Astrocyte (in vitro differentiated cells and primary cell): ENCODE measurements around the gene SFTPD. TPM values are rescaled to one million over a fixed set of nuclear protein-coding genes. Genes with fewer than 3 reads are reported as not detected.

Source experiments
- DNase-seq: peaks from one replicate; pipeline ENCODE4 v3.0.0-alpha.2; 2010; ENCODE audit warnings: low read depth
- FAIRE-seq: peaks from 2 replicates; lab custom pipeline; 2011; peaks lifted over from hg19 to GRCh38; lab: Jason Lieb, UNC
- H2AFZ ChIP-seq: 2 replicates; pipeline ENCODE4 v1.6.0; 2012; ENCODE audit warnings: low read depth, low read length, inconsistent platforms
- H3K27ac ChIP-seq: 2 replicates; pipeline ENCODE4 v1.5.1; 2011; ENCODE audit warnings: low read depth, low read length, inconsistent platforms
- H3K27me3 ChIP-seq: 2 replicates; pipeline ENCODE4 v1.6.0; 2011; ENCODE audit warnings: low read length, inconsistent platforms; ENCODE audit not compliant: insufficient read depth
- H3K36me3 ChIP-seq: 2 replicates; pipeline ENCODE4 v1.5.1; 2011; ENCODE audit warnings: low read length, inconsistent platforms; ENCODE audit not compliant: insufficient read depth
- H3K4me1 ChIP-seq: 2 replicates; pipeline ENCODE4 v1.5.1; 2011; ENCODE audit warnings: low read length, inconsistent platforms; ENCODE audit not compliant: insufficient read depth
- H3K4me2 ChIP-seq: 2 replicates; pipeline ENCODE4 v1.6.0; 2012; ENCODE audit warnings: low read length, inconsistent platforms
- H3K4me3 ChIP-seq: 2 replicates; pipeline ENCODE4 v1.5.1; 2011; ENCODE audit warnings: low read depth, mild to moderate bottlenecking, low read length, inconsistent platforms; ENCODE audit not compliant: insufficient read depth
- H3K79me2 ChIP-seq: 2 replicates; pipeline ENCODE4 v1.6.0; 2012; ENCODE audit warnings: mild to moderate bottlenecking, low read length, inconsistent platforms; ENCODE audit not compliant: insufficient read depth
- H3K9ac ChIP-seq: 2 replicates; pipeline ENCODE4 v1.6.0; 2012; ENCODE audit warnings: mild to moderate bottlenecking, low read length, inconsistent platforms
- H3K9me3 ChIP-seq: 2 replicates; pipeline ENCODE4 v1.5.1; 2012; ENCODE audit warnings: low read depth, mild to moderate bottlenecking, low read length, inconsistent platforms; ENCODE audit not compliant: insufficient read depth
- H4K20me1 ChIP-seq: 2 replicates; pipeline ENCODE4 v1.6.0; 2012; ENCODE audit warnings: low read length, inconsistent platforms; ENCODE audit not compliant: insufficient read depth
- H3K27ac Mint-ChIP-seq: one replicate; pipeline ENCODE4 v1.8.0; 2021; ENCODE audit warnings: mild to moderate bottlenecking, mixed read lengths; ENCODE audit not compliant: unreplicated experiment
- H3K27me3 Mint-ChIP-seq: one replicate; pipeline ENCODE4 v1.8.0; 2021; ENCODE audit warnings: low read depth, mixed read lengths; ENCODE audit not compliant: unreplicated experiment
- H3K36me3 Mint-ChIP-seq: one replicate; pipeline ENCODE4 v1.8.0; 2021; ENCODE audit warnings: low read depth, mixed read lengths; ENCODE audit not compliant: unreplicated experiment
- H3K4me1 Mint-ChIP-seq: one replicate; pipeline ENCODE4 v1.8.0; 2021; ENCODE audit warnings: low read depth, mixed read lengths; ENCODE audit not compliant: unreplicated experiment
- H3K4me3 Mint-ChIP-seq: one replicate; pipeline ENCODE4 v1.8.0; 2021; ENCODE audit warnings: mild to moderate bottlenecking, moderate library complexity, mixed read lengths; ENCODE audit not compliant: unreplicated experiment
- H3K9me3 Mint-ChIP-seq: one replicate; pipeline ENCODE4 v1.8.0; 2021; ENCODE audit warnings: mild to moderate bottlenecking, mixed read lengths; ENCODE audit not compliant: unreplicated experiment
- EZH2 ChIP-seq: IDR thresholded peaks from 2 replicates; pipeline ENCODE4 v1.6.1; 2012; ENCODE audit warnings: mild to moderate bottlenecking, low read length, inconsistent platforms; ENCODE audit not compliant: insufficient read depth
- total RNA-seq: library from RNA; stranded (reverse); gene quantifications from 2 replicates; pipeline ENCODE4 v1.2.1, GENCODE V29; 2021
- TF ChIP-seq, protein P1 (sequence below): IDR thresholded peaks from 2 replicates; pipeline ENCODE4 v1.5.1; 2011; ENCODE audit warnings: low read depth, mild to moderate bottlenecking, inconsistent platforms, low read length, moderate library complexity; ENCODE audit not compliant: insufficient read depth

The SFTPD gene
- total RNA-seq, 1 donor from 2014 or later, result 0.27 TPM

DNA sequence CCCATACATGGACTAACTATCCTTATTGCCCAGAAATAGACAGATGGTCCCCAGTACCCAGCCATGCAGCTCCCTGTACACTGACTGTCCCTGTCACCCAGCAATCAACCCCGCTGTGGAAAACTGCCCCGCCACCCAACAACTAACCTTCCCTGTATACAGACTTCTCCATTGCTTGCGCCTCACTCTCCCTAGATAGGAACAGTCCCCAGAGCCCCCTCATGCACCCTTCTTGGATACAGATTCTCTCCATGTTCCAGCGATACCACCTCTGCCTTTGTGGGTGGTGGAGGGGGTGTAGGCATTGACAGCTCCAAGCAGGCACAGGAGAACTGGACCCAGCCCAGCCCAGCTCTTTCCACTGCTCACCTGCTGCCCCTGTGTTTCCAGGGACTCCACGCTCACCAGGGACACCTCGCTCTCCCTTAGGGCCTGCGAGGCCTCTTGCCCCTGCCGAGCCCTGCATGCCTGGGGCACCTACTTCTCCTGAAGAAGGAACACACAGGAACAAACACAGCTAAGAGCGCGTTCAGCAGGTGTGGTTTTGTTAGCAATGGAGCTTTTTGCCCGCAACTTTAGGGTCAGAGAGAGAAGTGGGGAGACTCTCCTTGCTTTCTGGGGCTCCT lies 7.2 kb downstream of the SFTPD start:
- H3K27ac ChIP-seq, result no peak overlapping the region
- H3K79me2 ChIP-seq, result no peaks in the 10 kb centered on the region
- H3K9ac ChIP-seq, result no peak overlapping the region
- FAIRE-seq, result no peak
- no peak for TF ChIP-seq EZH2
- TF ChIP-seq, protein P1, sequence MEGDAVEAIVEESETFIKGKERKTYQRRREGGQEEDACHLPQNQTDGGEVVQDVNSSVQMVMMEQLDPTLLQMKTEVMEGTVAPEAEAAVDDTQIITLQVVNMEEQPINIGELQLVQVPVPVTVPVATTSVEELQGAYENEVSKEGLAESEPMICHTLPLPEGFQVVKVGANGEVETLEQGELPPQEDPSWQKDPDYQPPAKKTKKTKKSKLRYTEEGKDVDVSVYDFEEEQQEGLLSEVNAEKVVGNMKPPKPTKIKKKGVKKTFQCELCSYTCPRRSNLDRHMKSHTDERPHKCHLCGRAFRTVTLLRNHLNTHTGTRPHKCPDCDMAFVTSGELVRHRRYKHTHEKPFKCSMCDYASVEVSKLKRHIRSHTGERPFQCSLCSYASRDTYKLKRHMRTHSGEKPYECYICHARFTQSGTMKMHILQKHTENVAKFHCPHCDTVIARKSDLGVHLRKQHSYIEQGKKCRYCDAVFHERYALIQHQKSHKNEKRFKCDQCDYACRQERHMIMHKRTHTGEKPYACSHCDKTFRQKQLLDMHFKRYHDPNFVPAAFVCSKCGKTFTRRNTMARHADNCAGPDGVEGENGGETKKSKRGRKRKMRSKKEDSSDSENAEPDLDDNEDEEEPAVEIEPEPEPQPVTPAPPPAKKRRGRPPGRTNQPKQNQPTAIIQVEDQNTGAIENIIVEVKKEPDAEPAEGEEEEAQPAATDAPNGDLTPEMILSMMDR, result no peak
- no peaks in the 10 kb centered on the region for H3K9me3 ChIP-seq
- H3K27me3 ChIP-seq, result peaks cover 7% of the 10 kb centered on the region
- Mint-ChIP-seq H3K36me3 (no peaks in the 10 kb centered on the region), H3K4me3 (no peak overlapping the region), H3K4me1 (no peaks in the 10 kb centered on the region), H3K9me3 (peaks cover 6% of the 10 kb centered on the region), H3K27me3 (peaks cover 45% of the 10 kb centered on the region), H3K27ac (no peak overlapping the region)
- H3K4me3 ChIP-seq, result no peak overlapping the region
- H3K4me1 ChIP-seq, result no peaks in the 10 kb centered on the region
- no peak overlapping the region for H2AFZ ChIP-seq
- no peak for DNase-seq
- no peaks in the 10 kb centered on the region for H3K36me3 ChIP-seq
- no peaks in the 10 kb centered on the region for H4K20me1 ChIP-seq
- no peak overlapping the region for H3K4me2 ChIP-seq

GRCh38 chr10:79941146-79941545 lies 7.8 kb downstream of the SFTPD start:
- DNase-seq (no peak), FAIRE-seq (no peak)
- H4K20me1 ChIP-seq, result no peaks in the 10 kb centered on the region

DNA sequence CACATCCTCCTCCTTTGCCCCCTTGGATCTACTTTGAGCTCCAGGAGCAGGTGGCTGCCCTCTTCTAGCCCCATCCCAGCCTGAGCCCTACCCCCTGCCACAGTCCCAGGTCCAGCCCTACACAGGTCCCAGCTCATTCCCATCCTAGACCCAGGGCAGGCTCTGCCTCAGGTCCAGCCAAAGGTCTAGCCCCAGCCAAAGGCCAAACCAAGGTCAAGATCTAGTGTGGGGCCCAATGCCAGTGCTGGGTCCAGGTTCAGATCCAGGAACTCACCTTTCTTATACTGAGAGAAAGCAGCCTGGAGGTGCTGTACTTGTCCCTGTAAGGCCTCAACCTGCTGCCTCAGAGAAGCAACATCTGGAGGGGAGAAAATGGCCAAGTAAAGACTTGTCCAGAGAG lies 8.5 kb downstream of the SFTPD start:
- FAIRE-seq, result no peak

More at GRCh38 chr10:79941146-79941545, 7.8 kb downstream of the SFTPD start:
- H3K9me3 ChIP-seq, result no peaks in the 10 kb centered on the region
- TF ChIP-seq, protein P1, result no peak
- no peak for TF ChIP-seq EZH2
- Mint-ChIP-seq H3K4me3 (no peak overlapping the region), H3K4me1 (no peaks in the 10 kb centered on the region), H3K27ac (no peak overlapping the region), H3K9me3 (peaks cover 5% of the 10 kb centered on the region), H3K36me3 (no peaks in the 10 kb centered on the region), H3K27me3 (peaks cover 41% of the 10 kb centered on the region)
- H3K4me1 ChIP-seq, result no peaks in the 10 kb centered on the region
- no peaks in the 10 kb centered on the region for H3K36me3 ChIP-seq
- no peak overlapping the region for H2AFZ ChIP-seq
- H3K27me3 ChIP-seq, result peaks cover 7% of the 10 kb centered on the region
- no peaks in the 10 kb centered on the region for H3K79me2 ChIP-seq
- H3K9ac ChIP-seq, result no peak overlapping the region
- H3K4me2 ChIP-seq, result no peak overlapping the region
- H3K4me3 ChIP-seq, result no peak overlapping the region
- no peak overlapping the region for H3K27ac ChIP-seq

More for the DNA sequence above, 8.5 kb downstream of the SFTPD start:
- Histone ChIP-seq H3K27me3 (peaks cover 7% of the 10 kb centered on the region), H4K20me1 (no peaks in the 10 kb centered on the region), H3K9ac (no peak overlapping the region), H3K4me3 (no peak overlapping the region), H3K27ac (no peak overlapping the region), H3K4me2 (no peak overlapping the region), H3K4me1 (no peaks in the 10 kb centered on the region), H3K9me3 (no peaks in the 10 kb centered on the region), H2AFZ (no peak overlapping the region), H3K36me3 (no peaks in the 10 kb centered on the region), H3K79me2 (no peaks in the 10 kb centered on the region)
- H3K36me3 Mint-ChIP-seq, result no peaks in the 10 kb centered on the region
- peaks cover 39% of the 10 kb centered on the region for H3K27me3 Mint-ChIP-seq
- peaks cover 5% of the 10 kb centered on the region for H3K9me3 Mint-ChIP-seq
- DNase-seq, result no peak
- no peak for TF ChIP-seq EZH2
- TF ChIP-seq, protein P1, result no peak
- no peak overlapping the region for H3K27ac Mint-ChIP-seq
- no peak overlapping the region for H3K4me3 Mint-ChIP-seq
- no peaks in the 10 kb centered on the region for H3K4me1 Mint-ChIP-seq
